Middle frontal gyrus (tissue), 1 donor: ENCODE data around the gene ITGBL1.

Experiments
- DNase-seq: peaks from one replicate; pipeline ENCODE4 v3.0.0-alpha.2; 2015; ENCODE audit warnings: low spot score; ENCODE audit errors: extremely low spot score

The ITGBL1 gene

GRCh38 chr13:101739382-101740178 is 287.1 kb downstream of the ITGBL1 start:
- no peak for DNase-seq

GRCh38 chr13:101746513-101746912 is 294.0 kb downstream of the ITGBL1 start:
- no peak for DNase-seq

- no peak for DNase-seq
Measured at GRCh38 chr13:101747039-101747438, 294.6 kb downstream of the ITGBL1 start.

GRCh38 chr13:101749584-101749983 is 297.1 kb downstream of the ITGBL1 start:
- no peak for DNase-seq

- DNase-seq, result no peak
Measured at GRCh38 chr13:101751488-101751887, 299.0 kb downstream of the ITGBL1 start.

- DNase-seq, result no peak
Measured at GRCh38 chr13:101752432-101752831, 300.0 kb downstream of the ITGBL1 start.

- DNase-seq, result no peak
Measured at GRCh38 chr13:101755228-101755887, 302.9 kb downstream of the ITGBL1 start.

- no peak for DNase-seq
Measured at GRCh38 chr13:101757446-101758039, 305.1 kb downstream of the ITGBL1 start.

- DNase-seq, result no peak
Measured at GRCh38 chr13:101763191-101763590, 310.7 kb downstream of the ITGBL1 start.
